ENCODE data around the gene CLSTN2.

The CLSTN2 gene

DNA sequence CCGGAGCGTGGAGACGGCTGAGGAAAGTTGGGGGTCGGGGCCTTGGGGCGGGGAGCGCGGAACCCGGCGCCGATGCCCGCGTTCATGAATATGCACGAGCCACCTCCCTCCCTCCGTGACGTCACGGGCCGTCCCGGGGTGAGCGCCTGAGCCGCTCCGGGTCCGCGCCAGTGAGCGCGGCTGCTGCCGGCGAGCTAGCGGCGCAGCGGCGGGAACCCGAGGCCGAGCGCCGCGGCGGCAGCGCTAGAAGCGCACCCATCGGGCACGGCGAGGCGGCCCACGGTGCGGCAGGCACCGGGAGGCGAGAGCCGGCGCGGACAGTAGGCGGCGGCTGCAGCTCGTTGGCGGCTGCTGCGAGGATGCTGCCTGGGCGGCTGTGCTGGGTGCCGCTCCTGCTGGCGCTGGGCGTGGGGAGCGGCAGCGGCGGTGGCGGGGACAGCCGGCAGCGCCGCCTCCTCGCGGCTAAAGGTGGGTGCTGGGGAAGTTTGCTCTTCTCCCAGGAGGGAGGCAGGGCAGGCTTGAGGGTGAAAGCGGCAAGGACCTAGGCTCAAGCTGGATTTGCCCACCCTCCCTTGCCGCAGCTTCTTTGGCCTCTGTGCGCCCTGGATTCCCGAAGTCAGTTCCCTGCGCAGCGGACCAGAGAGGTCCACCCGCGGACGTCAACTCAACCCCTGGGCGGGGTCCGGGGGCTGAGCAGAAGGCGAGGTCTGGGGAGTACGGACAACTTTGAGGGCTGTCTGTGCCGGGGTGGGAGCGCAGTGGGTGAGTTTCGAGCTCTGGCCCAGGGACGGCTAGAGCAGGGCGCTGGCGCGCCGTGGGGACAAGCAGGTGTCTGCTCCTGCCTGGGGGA, at the start of gene CLSTN2:
TSS of gene CLSTN2 (plus strand) at position 170 of the 850 bp plus-strand sequence.
- no peak for DNase-seq (ENCODE audit: low read depth)
- peak within 1 kb of the TSS; percentile 21 for H3K4me3 ChIP-seq (ENCODE audit: control insufficient read depth, low read depth, low read length)
- TF ChIP-seq, protein P1, sequence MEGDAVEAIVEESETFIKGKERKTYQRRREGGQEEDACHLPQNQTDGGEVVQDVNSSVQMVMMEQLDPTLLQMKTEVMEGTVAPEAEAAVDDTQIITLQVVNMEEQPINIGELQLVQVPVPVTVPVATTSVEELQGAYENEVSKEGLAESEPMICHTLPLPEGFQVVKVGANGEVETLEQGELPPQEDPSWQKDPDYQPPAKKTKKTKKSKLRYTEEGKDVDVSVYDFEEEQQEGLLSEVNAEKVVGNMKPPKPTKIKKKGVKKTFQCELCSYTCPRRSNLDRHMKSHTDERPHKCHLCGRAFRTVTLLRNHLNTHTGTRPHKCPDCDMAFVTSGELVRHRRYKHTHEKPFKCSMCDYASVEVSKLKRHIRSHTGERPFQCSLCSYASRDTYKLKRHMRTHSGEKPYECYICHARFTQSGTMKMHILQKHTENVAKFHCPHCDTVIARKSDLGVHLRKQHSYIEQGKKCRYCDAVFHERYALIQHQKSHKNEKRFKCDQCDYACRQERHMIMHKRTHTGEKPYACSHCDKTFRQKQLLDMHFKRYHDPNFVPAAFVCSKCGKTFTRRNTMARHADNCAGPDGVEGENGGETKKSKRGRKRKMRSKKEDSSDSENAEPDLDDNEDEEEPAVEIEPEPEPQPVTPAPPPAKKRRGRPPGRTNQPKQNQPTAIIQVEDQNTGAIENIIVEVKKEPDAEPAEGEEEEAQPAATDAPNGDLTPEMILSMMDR (IDR thresholded peaks at IDR 0.05; ENCODE audit: control insufficient read depth, insufficient read depth, low read depth, low read length, missing control alignments): no peak

DNA sequence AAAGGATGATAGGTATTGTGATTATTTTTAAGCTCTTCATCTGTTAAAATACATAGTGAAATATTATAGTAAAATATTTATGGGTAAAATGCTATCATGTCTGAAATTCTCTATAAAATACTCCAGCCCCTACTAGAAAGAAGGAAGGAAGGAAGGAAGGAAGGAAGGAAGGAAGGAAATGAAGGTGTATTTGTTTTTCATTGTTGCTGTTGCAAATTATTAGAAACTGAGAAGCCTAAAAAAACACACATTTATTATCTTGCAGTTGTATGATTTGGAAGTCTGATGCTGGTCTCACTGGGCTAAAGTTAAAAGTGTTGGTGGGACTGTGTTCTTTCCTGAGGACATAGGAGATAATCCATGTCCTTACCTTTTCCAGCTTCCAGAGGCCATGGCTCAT, 47.6 kb upstream of the CLSTN2 start:
- no peak overlapping the region for H3K4me3 ChIP-seq (ENCODE audit: control insufficient read depth, low read depth, low read length)
- TF ChIP-seq, protein P1 (IDR thresholded peaks at IDR 0.05; ENCODE audit: control insufficient read depth, insufficient read depth, low read depth, low read length, missing control alignments): no peak
- DNase-seq (ENCODE audit: low read depth): no peak

DNA sequence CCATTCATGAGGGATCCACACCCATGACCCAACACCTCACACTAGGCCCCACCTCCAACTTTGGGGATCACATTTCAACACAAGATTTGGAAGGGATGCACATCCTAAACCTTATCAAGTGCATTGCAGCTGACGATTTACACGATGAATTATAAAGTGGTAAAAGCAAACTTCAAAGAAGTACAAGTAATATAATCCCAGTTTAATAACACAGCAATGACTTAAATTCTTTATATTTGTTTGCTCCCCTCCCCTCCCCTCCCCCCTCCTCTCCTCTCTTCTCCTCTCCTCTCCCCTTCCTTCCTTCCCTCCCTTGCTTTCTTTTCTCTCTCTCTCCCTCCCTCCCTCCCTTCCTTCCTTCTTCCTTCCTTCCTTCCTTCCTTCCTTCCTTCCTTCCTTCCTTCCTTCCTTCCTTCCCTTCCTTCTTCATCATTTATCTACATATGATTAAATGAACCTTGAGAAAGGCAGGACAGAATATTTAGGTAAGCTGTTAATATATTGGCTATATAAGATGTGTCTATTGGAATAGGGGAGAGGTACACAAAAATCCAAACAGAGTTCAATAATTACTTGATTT, 46.3 kb upstream of the CLSTN2 start:
- DNase-seq (ENCODE audit: low read depth): no peak
- H3K4me3 ChIP-seq (ENCODE audit: control insufficient read depth, low read depth, low read length): no peak overlapping the region
- TF ChIP-seq, protein P1 (IDR thresholded peaks at IDR 0.05; ENCODE audit: control insufficient read depth, insufficient read depth, low read depth, low read length, missing control alignments): no peak

DNA sequence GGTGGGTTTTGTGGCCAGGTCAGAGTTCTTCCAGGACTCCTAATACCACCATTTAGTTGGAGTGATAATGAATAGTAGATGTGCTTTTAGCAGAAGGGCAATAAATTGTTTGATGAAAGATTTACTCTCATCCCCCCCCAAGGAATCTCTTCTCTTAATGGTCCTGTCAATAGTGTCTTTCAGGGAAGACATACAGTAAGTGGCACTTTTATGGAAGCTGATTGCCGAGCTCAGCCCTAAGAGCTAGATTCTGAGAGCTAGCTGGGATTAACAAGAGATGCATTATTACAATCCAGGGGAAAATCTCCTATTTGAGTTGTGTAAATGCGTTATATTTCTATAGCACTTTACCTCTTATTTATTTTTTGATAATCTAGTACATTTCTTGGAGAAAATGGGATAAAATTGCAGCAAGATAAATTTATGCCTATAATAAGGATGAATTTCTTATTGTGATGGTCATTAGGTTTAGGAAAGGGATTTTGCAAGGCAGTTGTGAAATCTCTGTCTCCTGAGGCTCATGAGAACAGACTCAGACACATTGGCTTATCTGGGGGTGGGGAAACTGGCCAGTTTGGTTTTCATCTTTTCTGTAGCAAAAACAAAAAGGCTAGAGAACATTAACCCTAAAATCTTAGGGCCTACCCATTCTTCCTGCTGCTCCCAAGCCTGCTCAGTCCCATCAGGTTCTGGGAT, 41.6 kb upstream of the CLSTN2 start:
- H3K4me3 ChIP-seq (ENCODE audit: control insufficient read depth, low read depth, low read length): no peak overlapping the region
- no peak for DNase-seq (ENCODE audit: low read depth)
- TF ChIP-seq, protein P1 (IDR thresholded peaks at IDR 0.05; ENCODE audit: control insufficient read depth, insufficient read depth, low read depth, low read length, missing control alignments): no peak

DNA sequence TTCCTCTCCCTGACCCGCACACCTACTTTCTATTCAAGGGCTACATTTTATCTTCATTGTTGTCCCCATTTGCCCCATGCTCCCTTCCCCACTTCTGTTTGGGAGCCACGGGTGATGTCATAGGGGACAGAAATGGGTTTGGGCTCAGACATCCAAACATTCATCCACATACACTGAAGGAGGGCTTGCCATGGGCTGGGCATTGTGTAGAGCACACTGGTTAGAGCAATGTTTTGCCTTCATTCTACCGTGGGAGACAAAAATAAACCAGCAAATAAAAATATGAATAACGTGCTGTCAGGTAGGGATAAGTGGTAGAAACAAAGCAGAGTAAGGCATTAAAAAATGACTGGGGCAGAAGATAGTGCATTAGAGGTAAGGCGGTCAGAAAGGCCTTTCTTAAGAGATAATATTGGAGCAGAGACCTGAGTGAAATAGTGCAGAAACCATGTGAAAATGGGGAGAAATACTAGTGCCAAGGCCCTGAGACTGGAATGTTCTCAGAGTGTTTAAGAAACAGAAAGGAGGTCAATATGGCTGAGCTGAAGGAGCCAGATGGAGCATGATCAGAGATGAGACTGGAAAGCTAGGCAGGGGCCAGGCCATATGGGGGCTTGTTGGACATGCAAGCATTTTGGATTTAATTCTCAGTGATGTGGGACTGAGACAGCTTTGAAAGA, 40.9 kb upstream of the CLSTN2 start:
- DNase-seq (ENCODE audit: low read depth): no peak
- TF ChIP-seq, protein P1 (IDR thresholded peaks at IDR 0.05; ENCODE audit: control insufficient read depth, insufficient read depth, low read depth, low read length, missing control alignments): no peak
- H3K4me3 ChIP-seq (ENCODE audit: control insufficient read depth, low read depth, low read length): no peak overlapping the region

DNA sequence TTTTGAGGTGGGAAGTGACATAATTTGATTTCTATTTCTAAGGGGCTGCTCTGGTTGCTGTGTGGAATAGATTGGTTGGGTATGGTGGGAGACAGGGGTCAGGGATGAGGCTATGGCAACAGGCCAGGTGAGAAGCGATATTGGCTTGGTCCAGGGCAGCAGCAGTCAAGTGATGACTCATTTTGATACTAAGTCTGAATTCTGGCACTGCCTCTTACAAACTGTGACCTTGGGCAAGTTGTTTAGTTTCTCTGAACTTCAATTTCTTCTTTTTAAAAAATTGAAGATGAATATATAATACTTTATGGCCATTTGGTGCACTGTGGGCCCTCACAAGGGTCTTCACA, 40.4 kb upstream of the CLSTN2 start:
- no peak overlapping the region for H3K4me3 ChIP-seq (ENCODE audit: control insufficient read depth, low read depth, low read length)
- TF ChIP-seq, protein P1 (IDR thresholded peaks at IDR 0.05; ENCODE audit: control insufficient read depth, insufficient read depth, low read depth, low read length, missing control alignments): no peak
- DNase-seq (ENCODE audit: low read depth): no peak

All from AG09309 (cell line).